Memory B cell (primary cell): ENCODE measurements around the gene EFS.

Experiments
- ATAC-seq: fragments of 150-1000 bp; cut with Tn5 transposase; 2 replicates; pipeline ENCODE4 v1.10.0; 2021; ENCODE audit warnings: low read depth, mild to moderate bottlenecking, moderate library complexity
- DNase-seq, 2 donors: peaks; one replicate each; pipeline ENCODE4 v3.0.0; 2022; ENCODE audit warnings: low spot score in 2 of 2
- H3K27ac Mint-ChIP-seq: one replicate; pipeline ENCODE4 v1.8.0; 2022; ENCODE audit warnings: mild to moderate bottlenecking, moderate library complexity, mixed read lengths
- H3K27me3 Mint-ChIP-seq: one replicate; pipeline ENCODE4 v1.8.0; 2022; ENCODE audit warnings: mixed read lengths
- H3K36me3 Mint-ChIP-seq: one replicate; pipeline ENCODE4 v1.8.0; 2022; ENCODE audit warnings: mild to moderate bottlenecking, mixed read lengths
- H3K4me1 Mint-ChIP-seq: one replicate; pipeline ENCODE4 v1.8.0; 2022; ENCODE audit warnings: mixed read lengths
- H3K4me3 Mint-ChIP-seq: one replicate; pipeline ENCODE4 v1.8.0; 2022; ENCODE audit warnings: mild to moderate bottlenecking, moderate library complexity, mixed read lengths
- H3K9me3 Mint-ChIP-seq: one replicate; pipeline ENCODE4 v1.8.0; 2022; ENCODE audit warnings: mixed read lengths

EFS gene

DNA sequence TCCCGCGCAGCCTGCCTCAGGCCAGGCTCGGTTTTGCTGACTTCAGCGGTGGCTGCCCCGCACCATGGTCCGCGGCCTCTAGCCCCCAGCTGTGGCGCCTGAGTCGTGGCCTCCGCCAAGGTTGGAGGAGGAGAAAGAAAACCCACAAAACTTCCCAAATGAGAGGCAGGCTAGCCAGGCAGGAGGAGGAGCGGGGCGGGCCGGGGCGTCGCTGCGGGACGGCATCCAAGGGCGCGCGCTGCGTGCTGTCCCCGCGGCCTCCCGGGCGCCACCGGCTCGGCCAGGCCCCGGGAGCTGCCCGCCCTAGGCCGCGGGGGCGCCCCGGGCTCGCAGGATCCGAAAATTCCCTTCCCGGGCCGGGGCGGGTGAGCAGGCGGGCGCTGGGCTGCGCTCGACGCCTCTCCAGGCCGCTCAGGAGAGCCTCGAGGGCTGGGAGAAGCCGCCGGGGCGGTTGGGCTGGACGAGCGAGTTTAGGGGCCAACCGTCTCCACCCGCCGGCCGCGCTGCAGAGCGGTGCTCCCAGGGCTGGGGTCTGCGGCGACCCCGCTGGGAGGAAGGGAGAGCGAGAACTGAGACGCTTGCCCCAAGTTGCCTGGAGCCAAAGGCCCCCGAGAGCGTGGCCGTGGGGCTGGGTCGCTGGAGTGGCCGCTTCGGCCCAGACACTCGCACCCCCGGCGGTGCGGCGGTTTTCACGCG lies at the start of gene EFS:
Gene EFS, minus strand, starts transcription at position 137 of the 696 bp plus-strand sequence. CDS start 147 bp downstream, outside the sequence.
- DNase-seq (no peak), ATAC-seq (no peak)
- Mint-ChIP-seq H3K27ac (no peak within 1 kb of the TSS), H3K4me1 (no peaks in the 10 kb centered on the region), H3K27me3 (peaks cover 24% of the 10 kb centered on the region), H3K36me3 (no peaks in the 10 kb centered on the region), H3K9me3 (no peaks in the 10 kb centered on the region), H3K4me3 (no peak within 1 kb of the TSS)

DNA sequence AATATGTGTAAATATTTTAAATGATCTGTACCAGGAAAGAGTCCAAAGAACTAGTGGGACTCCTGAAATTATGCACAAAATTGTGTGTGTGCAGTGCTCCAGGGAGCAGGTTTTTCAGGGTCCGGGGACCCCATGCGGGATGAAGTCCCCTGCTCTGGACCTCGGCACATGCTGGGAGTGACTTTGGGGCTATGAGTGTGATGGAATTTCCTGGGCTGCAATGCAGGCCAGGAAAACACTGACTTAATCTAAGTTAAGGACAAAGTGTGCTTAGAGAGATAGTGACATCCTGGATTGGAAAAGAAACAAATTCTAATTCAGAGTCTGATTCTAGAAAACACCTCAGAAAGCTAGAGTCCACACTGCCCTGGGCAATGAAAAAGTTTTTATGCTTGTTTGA lies 49.3 kb upstream of the EFS start:
- no peaks in the 10 kb centered on the region for H3K4me1 Mint-ChIP-seq
- H3K27ac Mint-ChIP-seq: no peak overlapping the region

DNA sequence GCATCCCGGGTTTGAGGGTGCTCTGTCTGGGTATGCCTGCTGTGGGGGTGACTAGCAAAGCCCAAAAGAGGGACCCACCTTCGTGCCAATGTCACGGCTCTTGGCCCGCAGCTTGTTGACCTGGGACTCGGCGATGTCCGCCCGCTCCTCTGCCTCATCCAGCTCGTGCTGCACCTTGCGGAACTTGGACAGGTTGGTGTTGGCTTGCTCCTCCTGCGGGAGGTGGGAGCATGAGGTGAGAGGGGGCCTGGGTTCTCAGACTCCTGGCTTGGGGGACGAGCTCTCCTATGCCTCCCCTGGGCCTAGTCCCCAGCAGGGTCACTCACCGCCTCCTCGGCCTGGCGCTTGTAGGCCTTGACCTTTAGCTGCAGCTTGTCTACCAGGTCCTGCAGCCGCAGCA lies 48.7 kb upstream of the EFS start:
- Mint-ChIP-seq H3K27ac (no peak overlapping the region), H3K4me1 (no peaks in the 10 kb centered on the region), H3K36me3 (no peaks in the 10 kb centered on the region), H3K4me3 (no peak overlapping the region), H3K9me3 (no peaks in the 10 kb centered on the region), H3K27me3 (peaks cover 26% of the 10 kb centered on the region)
- DNase-seq: no peak
- ATAC-seq: no peak

More for the DNA sequence above, 49.3 kb upstream of the EFS start:
- H3K27me3 Mint-ChIP-seq: peaks cover 24% of the 10 kb centered on the region
- no peak overlapping the region for H3K4me3 Mint-ChIP-seq
- ATAC-seq (no peak), DNase-seq (no peak)
- H3K36me3 Mint-ChIP-seq: no peaks in the 10 kb centered on the region
- no peaks in the 10 kb centered on the region for H3K9me3 Mint-ChIP-seq

GRCh38 chr14:23411563-23412525 lies 46.9 kb upstream of the EFS start:
- H3K9me3 Mint-ChIP-seq: no peaks in the 10 kb centered on the region
- DNase-seq (no peak), ATAC-seq (no peak)
- no peaks in the 10 kb centered on the region for H3K36me3 Mint-ChIP-seq
- no peak overlapping the region for H3K27ac Mint-ChIP-seq
- no peak overlapping the region for H3K4me3 Mint-ChIP-seq
- peaks cover 32% of the 10 kb centered on the region for H3K27me3 Mint-ChIP-seq
- H3K4me1 Mint-ChIP-seq: peaks cover 5% of the 10 kb centered on the region

- Mint-ChIP-seq H3K9me3 (no peaks in the 10 kb centered on the region), H3K27me3 (peaks cover 36% of the 10 kb centered on the region), H3K36me3 (no peaks in the 10 kb centered on the region), H3K4me1 (peaks cover 15% of the 10 kb centered on the region), H3K4me3 (no peak overlapping the region), H3K27ac (no peak overlapping the region)
- ATAC-seq (no peak), DNase-seq (no peak)
Observed at GRCh38 chr14:23409966-23410635, 45.1 kb upstream of the EFS start.

GRCh38 chr14:23409475-23409874 lies 44.5 kb upstream of the EFS start:
- no peak overlapping the region for H3K27ac Mint-ChIP-seq
- H3K9me3 Mint-ChIP-seq: no peaks in the 10 kb centered on the region
- H3K36me3 Mint-ChIP-seq: no peaks in the 10 kb centered on the region
- DNase-seq (no peak), ATAC-seq (no peak)
- H3K27me3 Mint-ChIP-seq: peaks cover 40% of the 10 kb centered on the region
- H3K4me1 Mint-ChIP-seq: peaks cover 15% of the 10 kb centered on the region
- H3K4me3 Mint-ChIP-seq: no peak overlapping the region

DNA sequence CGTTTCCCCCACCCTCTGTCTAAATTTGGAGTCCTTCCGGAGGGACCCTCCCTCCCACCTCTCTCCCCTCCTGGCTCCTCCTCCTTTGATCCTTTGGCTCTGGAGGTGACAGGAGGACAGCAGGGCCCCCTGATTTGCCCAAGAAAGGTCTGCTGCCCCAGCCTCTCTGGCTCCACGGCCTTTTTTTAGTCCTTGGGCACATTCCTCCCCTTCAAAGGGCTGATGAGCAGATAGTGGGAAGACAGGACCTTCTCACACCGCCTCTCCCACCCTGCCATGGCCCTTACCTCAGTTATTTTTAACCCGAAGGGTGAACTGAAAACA lies 43.3 kb upstream of the EFS start:
- H3K27ac Mint-ChIP-seq: no peak overlapping the region
- no peaks in the 10 kb centered on the region for H3K9me3 Mint-ChIP-seq
- no peaks in the 10 kb centered on the region for H3K36me3 Mint-ChIP-seq
- no peak overlapping the region for H3K4me3 Mint-ChIP-seq
- DNase-seq: no peak
- H3K4me1 Mint-ChIP-seq: peaks cover 15% of the 10 kb centered on the region
- H3K27me3 Mint-ChIP-seq: peaks cover 42% of the 10 kb centered on the region
- ATAC-seq: no peak

GRCh38 chr14:23407516-23408306 lies 42.7 kb upstream of the EFS start, which contains the start of gene MYH6:
TSS of gene MYH6 (minus strand) at chr14:23408273. CDS start at chr14:23407223, 1,050 bp downstream.
- Mint-ChIP-seq H3K27ac (no peak within 1 kb of the TSS), H3K4me3 (no peak within 1 kb of the TSS), H3K4me1 (peaks cover 19% of the 10 kb centered on the region), H3K27me3 (peaks cover 48% of the 10 kb centered on the region), H3K9me3 (no peaks in the 10 kb centered on the region), H3K36me3 (no peaks in the 10 kb centered on the region)
- no peak for DNase-seq
- no peak for ATAC-seq

DNA sequence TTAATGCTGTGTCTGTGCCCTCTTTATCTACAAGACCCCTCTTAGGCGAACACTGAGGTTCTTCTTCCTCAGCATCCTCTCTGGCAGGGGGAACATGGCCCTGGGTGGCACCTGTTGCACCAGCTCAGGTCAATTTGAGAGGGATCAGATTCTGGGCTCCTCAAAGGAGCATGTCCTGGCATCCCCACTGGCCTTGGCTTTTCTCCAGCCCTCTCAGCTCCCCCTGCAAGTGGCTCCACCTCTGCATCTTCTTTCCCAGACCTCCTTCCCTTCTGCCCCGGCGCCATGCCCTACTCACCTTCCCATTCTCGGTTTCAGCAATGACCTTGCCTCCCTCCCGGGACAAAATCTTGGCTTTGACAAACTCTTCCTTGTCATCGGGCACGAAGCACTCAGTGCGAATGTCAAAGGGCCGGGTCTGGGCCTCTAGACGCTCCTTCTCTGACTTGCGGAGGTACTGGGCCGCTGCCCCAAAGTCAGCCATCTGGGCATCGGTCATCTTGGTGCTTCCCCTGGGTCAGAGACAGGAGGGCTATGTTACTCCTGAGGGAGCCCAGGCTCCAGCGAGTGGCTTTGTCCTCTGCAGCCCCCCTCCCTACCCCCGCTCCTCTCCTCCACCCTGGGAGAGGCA lies 41.9 kb upstream of the EFS start:
- Mint-ChIP-seq H3K27ac (no peak overlapping the region), H3K4me1 (peaks cover 19% of the 10 kb centered on the region), H3K9me3 (no peaks in the 10 kb centered on the region), H3K4me3 (no peak overlapping the region), H3K27me3 (peaks cover 50% of the 10 kb centered on the region), H3K36me3 (no peaks in the 10 kb centered on the region)
- DNase-seq: no peak
- ATAC-seq: no peak

DNA sequence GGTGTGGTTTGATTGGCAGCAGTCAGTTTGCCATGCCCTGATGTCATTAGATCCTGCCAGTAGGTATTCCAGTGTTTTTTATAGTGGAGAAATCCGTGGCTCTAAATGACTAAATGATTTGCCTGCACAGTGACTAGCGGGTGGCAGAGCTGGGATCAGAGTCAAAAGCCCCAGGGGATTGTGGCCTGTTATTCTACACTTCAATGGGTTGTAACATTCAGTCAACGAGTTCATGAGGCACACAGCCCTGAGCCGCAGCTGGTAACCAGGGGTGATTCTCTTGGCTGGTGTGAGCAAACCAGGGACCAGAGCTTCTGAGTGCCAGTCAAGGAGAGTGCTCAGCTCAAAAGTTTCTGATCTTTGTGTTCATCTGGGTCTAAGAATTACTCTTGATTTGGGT lies 41.3 kb upstream of the EFS start:
- no peaks in the 10 kb centered on the region for H3K9me3 Mint-ChIP-seq
- ATAC-seq (peak; percentile 89), DNase-seq (no peak)
- peaks cover 50% of the 10 kb centered on the region for H3K27me3 Mint-ChIP-seq
- H3K4me3 Mint-ChIP-seq: no peak overlapping the region
- no peak overlapping the region for H3K27ac Mint-ChIP-seq
- peaks cover 19% of the 10 kb centered on the region for H3K4me1 Mint-ChIP-seq
- H3K36me3 Mint-ChIP-seq: no peaks in the 10 kb centered on the region

- no peak for ATAC-seq
- H3K4me3 Mint-ChIP-seq: no peak overlapping the region
Observed at GRCh38 chr14:23405516-23406025, 40.6 kb upstream of the EFS start.

DNA sequence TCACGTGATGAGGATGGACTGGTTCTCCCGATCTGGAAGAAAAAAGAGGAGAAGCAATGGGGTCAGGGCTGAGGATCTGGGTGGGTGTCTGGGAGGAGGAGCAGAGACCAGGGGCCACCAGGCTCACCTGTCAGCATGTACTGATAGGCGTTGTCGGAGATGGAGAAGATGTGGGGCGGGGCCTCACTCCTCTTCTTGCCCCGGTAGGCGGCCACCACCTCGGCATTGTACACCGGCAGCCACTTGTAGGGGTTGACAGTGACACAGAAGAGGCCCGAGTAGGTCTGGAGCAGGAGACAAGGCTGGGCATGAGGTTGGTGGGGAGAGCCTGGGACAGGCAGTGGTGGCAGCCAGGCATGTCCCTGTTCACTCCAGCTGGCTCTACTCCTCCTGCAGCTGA lies 40.1 kb upstream of the EFS start:
- no peak overlapping the region for H3K4me3 Mint-ChIP-seq

More at GRCh38 chr14:23405516-23406025, 40.6 kb upstream of the EFS start:
- Mint-ChIP-seq H3K4me1 (peaks cover 19% of the 10 kb centered on the region), H3K9me3 (no peaks in the 10 kb centered on the region), H3K27ac (no peak overlapping the region), H3K36me3 (no peaks in the 10 kb centered on the region), H3K27me3 (peaks cover 46% of the 10 kb centered on the region)
- no peak for DNase-seq

GRCh38 chr14:23404331-23404900 lies 39.4 kb upstream of the EFS start:
- Mint-ChIP-seq H3K36me3 (no peaks in the 10 kb centered on the region), H3K9me3 (no peaks in the 10 kb centered on the region), H3K4me3 (no peak overlapping the region), H3K27ac (no peak overlapping the region), H3K27me3 (peaks cover 42% of the 10 kb centered on the region), H3K4me1 (peaks cover 19% of the 10 kb centered on the region)
- ATAC-seq (no peak), DNase-seq (no peak)

More for the DNA sequence above, 40.1 kb upstream of the EFS start:
- DNase-seq (no peak), ATAC-seq (no peak)
- Mint-ChIP-seq H3K27me3 (peaks cover 42% of the 10 kb centered on the region), H3K4me1 (peaks cover 19% of the 10 kb centered on the region), H3K27ac (no peak overlapping the region), H3K9me3 (no peaks in the 10 kb centered on the region), H3K36me3 (no peaks in the 10 kb centered on the region)
